ENCODE results near the gene DACT3. TPM values are rescaled to one million over a fixed set of nuclear protein-coding genes. Genes with fewer than 3 reads are reported as not detected.

Gene DACT3
- total RNA-seq, 1 donor from 2014 or later = 0.75 TPM

DNA sequence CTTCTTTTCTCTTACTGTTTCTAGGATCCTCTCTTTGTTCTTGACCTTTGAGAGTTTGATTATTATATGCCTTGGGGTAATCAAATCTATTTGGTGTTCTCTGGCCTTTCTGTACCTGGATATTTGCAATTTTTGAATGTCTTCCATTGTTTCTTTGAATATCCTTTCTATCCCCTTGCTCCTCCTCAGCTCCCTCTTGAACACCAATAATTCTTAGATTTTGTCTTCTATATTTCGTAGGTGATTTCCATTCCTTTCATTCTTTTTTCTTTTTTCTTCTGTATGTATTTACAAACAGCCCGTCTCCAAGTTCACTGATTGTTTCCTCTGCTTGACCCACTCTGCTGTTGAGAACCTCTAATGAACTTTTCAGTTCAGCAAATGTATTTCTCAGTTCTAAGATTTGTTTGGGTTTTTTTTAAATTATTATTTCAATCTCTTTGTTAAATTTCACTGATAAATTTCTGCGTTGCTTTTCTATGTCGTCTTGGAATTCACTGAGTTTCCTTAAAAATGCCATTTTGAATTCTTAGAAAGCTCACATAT, 62.5 kb downstream of the DACT3 start:
- Histone ChIP-seq H3K9me3 (ENCODE audit: low read depth) (no peaks in the 10 kb centered on the region), H3F3A (ENCODE audit: low read depth) (peaks cover 15% of the 10 kb centered on the region), H3K36me3 (no peaks in the 10 kb centered on the region), H3K79me2 (ENCODE audit: low read depth) (peaks cover 22% of the 10 kb centered on the region), H3K4me1 (peaks cover 11% of the 10 kb centered on the region), H4K20me1 (ENCODE audit: low read depth) (peaks cover 15% of the 10 kb centered on the region), H3K27me3 (no peaks in the 10 kb centered on the region), H2AFZ (replicated peaks) (no peak overlapping the region), H3K9ac (no peak overlapping the region), H3K27ac (no peak overlapping the region), H3K4me3 (no peak overlapping the region), H3K4me2 (no peak overlapping the region)
- Mint-ChIP-seq H3K4me1 (peaks cover 11% of the 10 kb centered on the region), H3K36me3 (peaks cover 5% of the 10 kb centered on the region), H3K4me3 (no peak overlapping the region), H3K27ac (no peak overlapping the region), H3K27me3 (ENCODE audit: insufficient read depth, low read depth) (peaks cover 12% of the 10 kb centered on the region), H3K9me3 (peaks cover 25% of the 10 kb centered on the region)
- no peak for TF ChIP-seq EZH2phosphoT487 (IDR thresholded peaks at IDR 0.05)
- TF ChIP-seq EZH2 (IDR thresholded peaks at IDR 0.05) = no peak
- TF ChIP-seq, protein P1, sequence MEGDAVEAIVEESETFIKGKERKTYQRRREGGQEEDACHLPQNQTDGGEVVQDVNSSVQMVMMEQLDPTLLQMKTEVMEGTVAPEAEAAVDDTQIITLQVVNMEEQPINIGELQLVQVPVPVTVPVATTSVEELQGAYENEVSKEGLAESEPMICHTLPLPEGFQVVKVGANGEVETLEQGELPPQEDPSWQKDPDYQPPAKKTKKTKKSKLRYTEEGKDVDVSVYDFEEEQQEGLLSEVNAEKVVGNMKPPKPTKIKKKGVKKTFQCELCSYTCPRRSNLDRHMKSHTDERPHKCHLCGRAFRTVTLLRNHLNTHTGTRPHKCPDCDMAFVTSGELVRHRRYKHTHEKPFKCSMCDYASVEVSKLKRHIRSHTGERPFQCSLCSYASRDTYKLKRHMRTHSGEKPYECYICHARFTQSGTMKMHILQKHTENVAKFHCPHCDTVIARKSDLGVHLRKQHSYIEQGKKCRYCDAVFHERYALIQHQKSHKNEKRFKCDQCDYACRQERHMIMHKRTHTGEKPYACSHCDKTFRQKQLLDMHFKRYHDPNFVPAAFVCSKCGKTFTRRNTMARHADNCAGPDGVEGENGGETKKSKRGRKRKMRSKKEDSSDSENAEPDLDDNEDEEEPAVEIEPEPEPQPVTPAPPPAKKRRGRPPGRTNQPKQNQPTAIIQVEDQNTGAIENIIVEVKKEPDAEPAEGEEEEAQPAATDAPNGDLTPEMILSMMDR (IDR thresholded peaks at IDR 0.05) = no peak
- DNase-seq (ENCODE audit: low spot score) = no peak

MicroRNA genes within 50 kb of the gene (microRNA counts, 767-probe panel; counts per million panel counts)
- microRNA hsa-miR-320e = 460 counts per million, percentile 90 among the panel's probes with 10 or more counts

Small RNA genes within 50 kb of the gene (microRNA-seq; reads per million reads assigned to microRNA genes)
- gene MIR320E = 1.6 reads per million

Small RNA genes within 50 kb of the gene (small RNA-seq; reads per million reads assigned to genes)
- gene MIR320E (not detected), gene RN7SL364P (2.0 reads per million, percentile 88 among the genes with 10 or more reads in this experiment)

Other genes starting within 250 kb of the DACT3 start
- 2.8 and 14.1 TPM in 2 replicates for gene CCDC8, start 247.6 kb downstream of the DACT3 start, total RNA-seq (ENCODE audit: low replicate concordance)
- gene PNMA8C, start 232.2 kb downstream of the DACT3 start, total RNA-seq (ENCODE audit: low replicate concordance) = 0.58 and 0.74 TPM in 2 replicates
- 42.5 and 43.9 TPM in 2 replicates for gene PNMA8A, start 189.6 kb downstream of the DACT3 start, total RNA-seq (ENCODE audit: low replicate concordance)
- 0.09 and 3.9 TPM in 2 replicates for gene PNMA8B, start 165.3 kb downstream of the DACT3 start, total RNA-seq (ENCODE audit: low replicate concordance)
- 373 and 403 TPM in 2 replicates for gene CALM3, start 59.9 kb downstream of the DACT3 start, total RNA-seq (ENCODE audit: low replicate concordance)
- not detected in 2 replicates for gene PTGIR, start 36.1 kb downstream of the DACT3 start, total RNA-seq (ENCODE audit: low replicate concordance)
- gene GNG8, start 25.0 kb downstream of the DACT3 start, total RNA-seq (ENCODE audit: low replicate concordance) = not detected in 2 replicates
- gene PRKD2, start 55.9 kb upstream of the DACT3 start, total RNA-seq (ENCODE audit: low replicate concordance) = 14.9 and 22.2 TPM in 2 replicates
- gene FKRP, start 84.9 kb upstream of the DACT3 start, total RNA-seq (ENCODE audit: low replicate concordance) = 18.6 and 40.5 TPM in 2 replicates
- gene STRN4, start 85.3 kb upstream of the DACT3 start, total RNA-seq (ENCODE audit: low replicate concordance) = 54.1 and 149 TPM in 2 replicates
- gene SLC1A5, start 127.4 kb upstream of the DACT3 start, total RNA-seq (ENCODE audit: low replicate concordance) = 39.5 and 81.6 TPM in 2 replicates
- gene AP2S1, start 189.7 kb upstream of the DACT3 start, total RNA-seq (ENCODE audit: low replicate concordance) = 104 and 120 TPM in 2 replicates
- gene ARHGAP35, start 199.8 kb upstream of the DACT3 start, total RNA-seq (ENCODE audit: low replicate concordance) = 38.4 and 43.3 TPM in 2 replicates

All from neural progenitor cell (in vitro differentiated cells).